HepG2 (cell line): ENCODE data around the gene TTLL12. TPM values are rescaled to one million over a fixed set of nuclear protein-coding genes. Genes with fewer than 3 reads are reported as not detected.

ENCODE experiments used
- ARHGAP35 ChIP-seq: sonication (generic); formaldehyde crosslinking; IDR thresholded peaks from 2 replicates; pipeline ENCODE4 v1.9.0; 2022; ENCODE audit warnings: mild to moderate bottlenecking, inconsistent platforms, moderate library complexity, missing genetic modification reagents, borderline replicate concordance
- FOXP1 ChIP-seq, 2 experiments: fragments of 450-650 bp in 1 of 2; IDR thresholded peaks; 2 replicates each; pipeline ENCODE4 v1.6.1; 2017 to 2018; ENCODE audit warnings: antibody characterized with exemption in 1 of 2
- HES4 ChIP-seq: sonication (generic); formaldehyde crosslinking; IDR thresholded peaks from 2 replicates; pipeline ENCODE4 v1.9.0; 2021; ENCODE audit warnings: mild to moderate bottlenecking, missing genetic modification reagents, borderline replicate concordance
- HOMEZ ChIP-seq: IDR thresholded peaks from 2 replicates; pipeline ENCODE4 v1.6.1; 2016; ENCODE audit warnings: low read depth
- KDM3A ChIP-seq: IDR thresholded peaks from 2 replicates; pipeline ENCODE4 v1.6.1; 2018; ENCODE audit warnings: low read depth, missing compliant biosample characterization
- KIAA2018 ChIP-seq: sonication (generic); formaldehyde crosslinking; IDR thresholded peaks from 2 replicates; pipeline ENCODE4 v1.5.0; 2020; ENCODE audit warnings: mild to moderate bottlenecking, missing genetic modification reagents, borderline replicate concordance
- SRSF4 ChIP-seq: fragments of 200-400 bp; formaldehyde crosslinking; IDR thresholded peaks from one replicate; pipeline ENCODE4 v1.6.1; 2018; ENCODE audit warnings: mild to moderate bottlenecking, low read depth, low read length, moderate library complexity; ENCODE audit not compliant: poor library complexity, severe bottlenecking
- ZNF232 ChIP-seq: sonication (generic); formaldehyde crosslinking; IDR thresholded peaks from 2 replicates; pipeline ENCODE4 v1.4.0; 2020; ENCODE audit warnings: missing genetic modification reagents, borderline replicate concordance
- ZNF510 ChIP-seq: sonication (generic); formaldehyde crosslinking; IDR thresholded peaks from 2 replicates; pipeline ENCODE4 v1.4.0; 2020; ENCODE audit warnings: low read depth, mild to moderate bottlenecking, missing genetic modification reagents
- polyA plus RNA-seq, 8 experiments: library from polyadenylated mRNA; depleted of rRNA in 3 of 8; stranded (reverse) in 7 of 8; unstranded in 1 of 8; fragments of >200 nt; fragmentation: Illumina TruSeq in 4 of 8; extraction: Trizol in 4 of 8; gene quantifications; 2 replicates each; pipeline versions ENCODE4 v1.2.1 to v1.2.3, GENCODE V29; 2011 to 2016; ENCODE audit warnings: low read depth in 4 of 8, missing spikeins in 1 of 8, mixed read lengths in 1 of 8; ENCODE audit not compliant: insufficient read depth in 1 of 8
- total RNA-seq, 5 experiments: library from RNA; depleted of rRNA; stranded (reverse); fragments of >200 nt; fragmentation: Illumina TruSeq; extraction: Trizol; gene quantifications; 2 replicates each; pipeline ENCODE4 v1.2.3, GENCODE V29; 2016; ENCODE audit warnings: low read depth in 1 of 5
- TF ChIP-seq, protein P1 (sequence below): sonication (generic); formaldehyde crosslinking; IDR thresholded peaks from 2 replicates; pipeline ENCODE4 v1.4.0; 2020; ENCODE audit warnings: missing genetic modification reagents, borderline replicate concordance
- TF ChIP-seq, protein P2 (sequence below): sonication (generic); formaldehyde crosslinking; IDR thresholded peaks from 2 replicates; pipeline ENCODE4 v1.4.0; 2020; ENCODE audit warnings: low read depth, mild to moderate bottlenecking, missing genetic modification reagents

Gene TTLL12
- total and polyA plus RNA-seq, 2 of the 13 experiments (the other 11 are each of a cell fraction or from before 2014, with no cell fraction given), result 11.9 to 38.1 TPM

- TF ChIP-seq, protein P1, sequence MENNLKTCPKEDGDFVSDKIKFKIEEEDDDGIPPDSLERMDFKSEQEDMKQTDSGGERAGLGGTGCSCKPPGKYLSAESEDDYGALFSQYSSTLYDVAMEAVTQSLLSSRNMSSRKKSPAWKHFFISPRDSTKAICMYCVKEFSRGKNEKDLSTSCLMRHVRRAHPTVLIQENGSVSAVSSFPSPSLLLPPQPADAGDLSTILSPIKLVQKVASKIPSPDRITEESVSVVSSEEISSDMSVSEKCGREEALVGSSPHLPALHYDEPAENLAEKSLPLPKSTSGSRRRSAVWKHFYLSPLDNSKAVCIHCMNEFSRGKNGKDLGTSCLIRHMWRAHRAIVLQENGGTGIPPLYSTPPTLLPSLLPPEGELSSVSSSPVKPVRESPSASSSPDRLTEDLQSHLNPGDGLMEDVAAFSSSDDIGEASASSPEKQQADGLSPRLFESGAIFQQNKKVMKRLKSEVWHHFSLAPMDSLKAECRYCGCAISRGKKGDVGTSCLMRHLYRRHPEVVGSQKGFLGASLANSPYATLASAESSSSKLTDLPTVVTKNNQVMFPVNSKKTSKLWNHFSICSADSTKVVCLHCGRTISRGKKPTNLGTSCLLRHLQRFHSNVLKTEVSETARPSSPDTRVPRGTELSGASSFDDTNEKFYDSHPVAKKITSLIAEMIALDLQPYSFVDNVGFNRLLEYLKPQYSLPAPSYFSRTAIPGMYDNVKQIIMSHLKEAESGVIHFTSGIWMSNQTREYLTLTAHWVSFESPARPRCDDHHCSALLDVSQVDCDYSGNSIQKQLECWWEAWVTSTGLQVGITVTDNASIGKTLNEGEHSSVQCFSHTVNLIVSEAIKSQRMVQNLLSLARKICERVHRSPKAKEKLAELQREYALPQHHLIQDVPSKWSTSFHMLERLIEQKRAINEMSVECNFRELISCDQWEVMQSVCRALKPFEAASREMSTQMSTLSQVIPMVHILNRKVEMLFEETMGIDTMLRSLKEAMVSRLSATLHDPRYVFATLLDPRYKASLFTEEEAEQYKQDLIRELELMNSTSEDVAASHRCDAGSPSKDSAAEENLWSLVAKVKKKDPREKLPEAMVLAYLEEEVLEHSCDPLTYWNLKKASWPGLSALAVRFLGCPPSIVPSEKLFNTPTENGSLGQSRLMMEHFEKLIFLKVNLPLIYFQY (CRISPR knock-in tag), result peak; percentile 79; the same call in 1 of the 2 replicates
- TF ChIP-seq ZNF232 (CRISPR knock-in tag), result no peak
- no peak for TF ChIP-seq SRSF4
- TF ChIP-seq KIAA2018, result no peak
- no peak; the same call in 1 of the 2 replicates for TF ChIP-seq ARHGAP35 (CRISPR knock-in tag)
- TF ChIP-seq FOXP1 (IDR thresholded peaks at IDR 0.05), result no peak
- 0 out of 2 replicates have a peak, but pooled peaks have one; percentile 16 for TF ChIP-seq FOXP1 (CRISPR knock-in tag; IDR thresholded peaks at IDR 0.05)
- peak; percentile 91 for TF ChIP-seq KDM3A
- TF ChIP-seq HOMEZ (CRISPR knock-in tag), result no peak
- TF ChIP-seq ZNF510 (CRISPR knock-in tag), result no peak
- TF ChIP-seq, protein P2, sequence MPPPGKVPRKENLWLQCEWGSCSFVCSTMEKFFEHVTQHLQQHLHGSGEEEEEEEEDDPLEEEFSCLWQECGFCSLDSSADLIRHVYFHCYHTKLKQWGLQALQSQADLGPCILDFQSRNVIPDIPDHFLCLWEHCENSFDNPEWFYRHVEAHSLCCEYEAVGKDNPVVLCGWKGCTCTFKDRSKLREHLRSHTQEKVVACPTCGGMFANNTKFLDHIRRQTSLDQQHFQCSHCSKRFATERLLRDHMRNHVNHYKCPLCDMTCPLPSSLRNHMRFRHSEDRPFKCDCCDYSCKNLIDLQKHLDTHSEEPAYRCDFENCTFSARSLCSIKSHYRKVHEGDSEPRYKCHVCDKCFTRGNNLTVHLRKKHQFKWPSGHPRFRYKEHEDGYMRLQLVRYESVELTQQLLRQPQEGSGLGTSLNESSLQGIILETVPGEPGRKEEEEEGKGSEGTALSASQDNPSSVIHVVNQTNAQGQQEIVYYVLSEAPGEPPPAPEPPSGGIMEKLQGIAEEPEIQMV (CRISPR knock-in tag), result peak; percentile 38; the same call in 1 of the 2 replicates
- TF ChIP-seq HES4, result 0 out of 2 replicates have a peak, but pooled peaks have one; percentile 75
Observed at GRCh38 chr22:43142880-43143562, 43.9 kb downstream of the TTLL12 start, which contains the start of gene MCAT (continued).
